ENCODE measurements around the gene VPS16. TPM values are rescaled to one million over a fixed set of nuclear protein-coding genes. Genes with fewer than 3 reads are reported as not detected.
A peak's percentile ranks its signal among the peaks of the same experiment; 100 is the strongest.

Gene VPS16
- total and polyA plus RNA-seq, 12 donors = 24.8 to 115 (median 34.8) TPM

DNA sequence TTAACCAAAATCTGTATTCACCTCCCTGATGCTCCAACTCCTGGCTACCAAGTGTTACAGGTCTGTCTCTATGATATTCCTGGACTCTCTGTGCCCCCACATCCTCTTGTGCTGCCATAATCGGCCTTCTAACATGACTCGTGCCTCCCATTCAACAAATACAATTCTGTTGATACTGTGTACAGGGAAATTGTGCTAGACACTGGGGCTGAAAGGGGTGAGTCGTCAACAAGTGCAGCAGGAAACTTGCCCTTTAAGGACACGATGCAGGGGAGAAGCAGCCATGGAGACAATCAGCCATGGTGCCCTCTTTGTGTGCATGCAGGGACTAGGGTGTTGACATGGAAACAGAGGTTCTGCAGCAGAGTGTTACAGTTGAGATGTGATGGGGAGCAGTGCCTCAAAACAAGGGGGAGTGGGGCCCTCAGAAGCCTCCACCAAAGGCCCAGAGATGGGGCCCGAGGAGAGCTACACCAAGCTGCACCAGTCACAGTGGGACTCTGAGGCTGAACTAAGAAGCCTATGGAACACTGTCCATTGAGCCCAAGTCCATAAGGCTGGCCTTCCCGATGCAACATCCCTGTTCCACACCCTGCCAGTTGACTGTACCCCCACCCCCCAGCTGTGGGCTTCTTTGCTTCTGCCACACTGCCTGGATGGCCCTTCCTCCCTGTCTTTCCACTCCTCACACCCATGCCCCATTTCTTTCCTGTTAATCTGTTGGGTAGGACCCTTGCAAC lies 3.2 kb upstream of the VPS16 start:
- intact Hi-C loops (cut with DNase I) = no loop called here
- Histone ChIP-seq H3K4me1 (replicated peaks in 1 of 2) (peaks cover 12 to 17% of the 10 kb centered on the region in 2 donors), H3K27me3 (no peaks in the 10 kb centered on the region), H3K36me3 (replicated peaks in 1 of 2) (no peaks in the 10 kb centered on the region), H3K27ac (no peak overlapping the region), H3K4me3 (no peak overlapping the region), H3K9me3 (replicated peaks in 1 of 3) (no peaks in the 10 kb centered on the region)
- peak in 1 of 7 donors; percentile 7 for DNase-seq
- no peak for TF ChIP-seq POLR2A (IDR thresholded peaks at IDR 0.05)
- TF ChIP-seq, protein P1, sequence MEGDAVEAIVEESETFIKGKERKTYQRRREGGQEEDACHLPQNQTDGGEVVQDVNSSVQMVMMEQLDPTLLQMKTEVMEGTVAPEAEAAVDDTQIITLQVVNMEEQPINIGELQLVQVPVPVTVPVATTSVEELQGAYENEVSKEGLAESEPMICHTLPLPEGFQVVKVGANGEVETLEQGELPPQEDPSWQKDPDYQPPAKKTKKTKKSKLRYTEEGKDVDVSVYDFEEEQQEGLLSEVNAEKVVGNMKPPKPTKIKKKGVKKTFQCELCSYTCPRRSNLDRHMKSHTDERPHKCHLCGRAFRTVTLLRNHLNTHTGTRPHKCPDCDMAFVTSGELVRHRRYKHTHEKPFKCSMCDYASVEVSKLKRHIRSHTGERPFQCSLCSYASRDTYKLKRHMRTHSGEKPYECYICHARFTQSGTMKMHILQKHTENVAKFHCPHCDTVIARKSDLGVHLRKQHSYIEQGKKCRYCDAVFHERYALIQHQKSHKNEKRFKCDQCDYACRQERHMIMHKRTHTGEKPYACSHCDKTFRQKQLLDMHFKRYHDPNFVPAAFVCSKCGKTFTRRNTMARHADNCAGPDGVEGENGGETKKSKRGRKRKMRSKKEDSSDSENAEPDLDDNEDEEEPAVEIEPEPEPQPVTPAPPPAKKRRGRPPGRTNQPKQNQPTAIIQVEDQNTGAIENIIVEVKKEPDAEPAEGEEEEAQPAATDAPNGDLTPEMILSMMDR (IDR thresholded peaks at IDR 0.05) = no peak
- 92 to 93% (median 92%) methylated on average over 5 to 6 of the region's 6 CpGs for WGBS, 4 donors

DNA sequence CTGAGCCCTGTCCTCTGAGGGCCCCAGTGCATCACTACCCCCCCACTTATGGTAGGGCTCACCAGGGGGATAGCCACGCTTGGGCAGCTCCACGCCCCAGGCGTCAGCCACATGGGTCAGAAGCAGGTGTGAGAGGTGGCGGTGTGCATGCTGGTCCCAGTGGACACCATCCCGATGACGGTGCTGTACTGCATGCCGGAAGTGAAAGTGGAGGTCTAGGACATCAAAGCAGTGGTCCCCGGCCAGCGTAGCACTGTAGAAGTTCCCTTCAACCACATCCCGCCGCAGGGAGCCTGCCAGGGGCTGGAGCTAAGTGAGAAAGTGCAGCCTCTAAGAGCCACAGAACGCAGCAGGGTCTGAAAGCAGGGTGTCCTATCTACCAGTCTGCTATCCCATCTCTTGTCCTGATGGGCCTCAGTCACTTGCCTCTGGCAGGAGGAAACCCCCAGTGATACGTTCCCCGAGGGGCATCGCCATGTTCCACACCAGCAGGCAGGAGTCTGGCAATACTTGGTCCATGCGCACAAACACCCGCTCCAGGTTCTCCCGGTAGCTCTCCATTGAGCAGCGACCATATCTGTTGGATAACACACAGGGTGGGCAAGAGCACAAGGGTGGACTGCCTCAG lies 2.3 kb upstream of the VPS16 start:
- Histone ChIP-seq H3K27ac (no peak overlapping the region), H3K36me3 (replicated peaks in 1 of 2) (no peaks in the 10 kb centered on the region), H3K4me3 (no peak overlapping the region), H3K9me3 (replicated peaks in 1 of 3) (no peaks in the 10 kb centered on the region), H3K4me1 (replicated peaks in 1 of 2) (peaks cover 12 to 17% of the 10 kb centered on the region in 2 donors), H3K27me3 (no peaks in the 10 kb centered on the region)
- intact Hi-C loops (cut with DNase I) = no loop called here
- TF ChIP-seq, protein P1 (IDR thresholded peaks at IDR 0.05) = no peak
- no peak for TF ChIP-seq POLR2A (IDR thresholded peaks at IDR 0.05)
- WGBS, 4 donors = 96 to 99% (median 98%) methylated on average over 18 to 19 of the region's 19 CpGs
- DNase-seq = peak in 2 of 7 donors; percentile 19 to 43

DNA sequence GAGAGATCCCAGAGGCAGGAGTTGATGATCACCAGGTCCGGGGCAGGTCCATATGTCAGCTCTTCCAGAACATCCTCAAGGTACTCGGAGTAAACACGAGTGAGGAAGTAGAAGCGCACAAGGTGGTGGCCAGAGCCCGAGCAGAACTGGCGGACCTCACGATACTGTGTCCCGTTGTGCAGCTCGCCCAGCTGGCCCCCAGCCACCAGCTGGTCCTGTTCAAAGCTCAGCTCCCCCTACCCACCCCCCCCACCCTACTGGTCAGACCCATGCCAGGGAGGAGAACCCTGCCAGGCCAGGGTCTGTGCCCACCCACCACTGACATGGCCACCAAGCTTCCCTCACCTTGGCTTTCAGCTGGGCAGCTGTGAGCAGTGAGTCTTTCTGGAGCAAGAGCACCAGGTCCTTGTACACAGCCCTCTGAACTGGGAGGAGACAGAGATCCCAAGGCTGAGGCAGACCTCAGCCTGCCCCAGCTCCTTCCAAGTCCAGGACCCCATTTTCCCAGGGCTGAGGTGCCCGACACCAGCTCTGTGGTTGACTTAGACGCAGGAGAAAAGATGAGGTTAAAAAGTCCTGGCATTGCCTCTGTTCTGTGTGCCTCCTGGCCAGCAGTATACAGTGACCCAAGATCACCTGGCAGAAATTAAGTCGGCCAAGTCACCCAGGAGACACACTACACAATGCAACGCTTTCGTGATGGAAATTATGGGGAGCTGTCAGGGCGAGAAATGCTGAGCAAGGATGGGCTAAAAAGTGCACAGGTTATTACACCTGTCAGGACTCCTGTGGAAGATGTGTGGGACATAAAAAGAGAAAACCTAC lies 1.5 kb upstream of the VPS16 start:
- intact Hi-C loops (cut with DNase I) = no loop called here
- 96 to 98% (median 98%) methylated on average over 9 to 15 of the region's 15 CpGs for WGBS, 4 donors
- DNase-seq = peak in 1 of 7 donors; percentile 19

More for the DNA sequence above, 1.5 kb upstream of the VPS16 start:
- H3K4me1 ChIP-seq (replicated peaks in 1 of 2) = peaks cover 12 to 17% of the 10 kb centered on the region in 2 donors
- H3K36me3 ChIP-seq (replicated peaks in 1 of 2) = no peaks in the 10 kb centered on the region
- no peak for TF ChIP-seq POLR2A (IDR thresholded peaks at IDR 0.05)
- TF ChIP-seq, protein P1 (IDR thresholded peaks at IDR 0.05) = no peak
- no peaks in the 10 kb centered on the region for H3K27me3 ChIP-seq
- H3K4me3 ChIP-seq = no peak overlapping the region
- no peak overlapping the region for H3K27ac ChIP-seq
- H3K9me3 ChIP-seq (replicated peaks in 1 of 3) = no peaks in the 10 kb centered on the region
